Fibroblast of skin of back (primary cell): ENCODE data around the gene RPS15.
A peak's percentile ranks its signal among the peaks of the same experiment; 100 is the strongest.
"Not testable (repeated sequence)": the region's sequence is repeated elsewhere in the genome, so short reads cannot be mapped to it uniquely, and the experiment has no call there.

ENCODE experiments used
- DNase-seq: peaks from one replicate; pipeline ENCODE4 v3.0.0-alpha.2; 2013

The RPS15 gene

GRCh38 chr19:1470305-1471009 lies 32.3 kb downstream of the RPS15 start:
- DNase-seq: no peak

- DNase-seq: no peak
Observed at GRCh38 chr19:1471010-1471514, 32.9 kb downstream of the RPS15 start.

- DNase-seq: no peak
Observed at GRCh38 chr19:1471515-1472160, 33.4 kb downstream of the RPS15 start.

- DNase-seq: no peak
Observed at GRCh38 chr19:1472231-1473084, 34.3 kb downstream of the RPS15 start.

- DNase-seq: no peak
Observed at GRCh38 chr19:1473085-1473851, 35.1 kb downstream of the RPS15 start.

- DNase-seq: no peak
Observed at GRCh38 chr19:1474011-1474764, 36.0 kb downstream of the RPS15 start.

GRCh38 chr19:1474765-1475351 lies 36.7 kb downstream of the RPS15 start:
- DNase-seq: no peak

- no peak for DNase-seq
Observed at GRCh38 chr19:1475751-1476437, 37.7 kb downstream of the RPS15 start.

GRCh38 chr19:1477056-1477455 lies 38.9 kb downstream of the RPS15 start:
- DNase-seq: not testable (repeated sequence)

- peak; percentile 94 for DNase-seq
Observed at GRCh38 chr19:1478934-1479707, 40.9 kb downstream of the RPS15 start, which contains the start of gene C19orf25. TSS of gene C19orf25 (minus strand) at chr19:1479215. CDS start at chr19:1478903, 312 bp downstream.

- no peak for DNase-seq
Observed at GRCh38 chr19:1481224-1481892, 43.2 kb downstream of the RPS15 start.

GRCh38 chr19:1481893-1482360 lies 43.7 kb downstream of the RPS15 start:
- no peak for DNase-seq

- no peak for DNase-seq
Observed at GRCh38 chr19:1482361-1483130, 44.4 kb downstream of the RPS15 start.

- DNase-seq: no peak
Observed at GRCh38 chr19:1483131-1483978, 45.2 kb downstream of the RPS15 start.

GRCh38 chr19:1483979-1484428 lies 45.8 kb downstream of the RPS15 start:
- no peak for DNase-seq

GRCh38 chr19:1486720-1487575 lies 48.8 kb downstream of the RPS15 start:
- no peak for DNase-seq
